Rectal smooth muscle tissue (tissue), 1 donor: ENCODE results near the gene SMCO4.

Experiments used
- H3K27ac ChIP-seq: one replicate; pipeline ENCODE4 v1.7.0; 2013; ENCODE audit warnings: low read depth, low read length, inconsistent platforms
- H3K27me3 ChIP-seq: one replicate; pipeline ENCODE4 v1.7.0; 2013; ENCODE audit warnings: low read length; ENCODE audit not compliant: control insufficient read depth, insufficient read depth
- H3K36me3 ChIP-seq: one replicate; pipeline ENCODE4 v1.7.0; 2013; ENCODE audit warnings: low read length; ENCODE audit not compliant: control insufficient read depth, insufficient read depth
- H3K4me1 ChIP-seq: one replicate; pipeline ENCODE4 v1.7.0; 2013; ENCODE audit warnings: low read length; ENCODE audit not compliant: control insufficient read depth, insufficient read depth
- H3K4me3 ChIP-seq: one replicate; pipeline ENCODE4 v1.7.0; 2013; ENCODE audit warnings: low read length
- H3K9ac ChIP-seq: one replicate; pipeline ENCODE4 v1.7.0; 2013; ENCODE audit warnings: low read length

SMCO4 gene

DNA sequence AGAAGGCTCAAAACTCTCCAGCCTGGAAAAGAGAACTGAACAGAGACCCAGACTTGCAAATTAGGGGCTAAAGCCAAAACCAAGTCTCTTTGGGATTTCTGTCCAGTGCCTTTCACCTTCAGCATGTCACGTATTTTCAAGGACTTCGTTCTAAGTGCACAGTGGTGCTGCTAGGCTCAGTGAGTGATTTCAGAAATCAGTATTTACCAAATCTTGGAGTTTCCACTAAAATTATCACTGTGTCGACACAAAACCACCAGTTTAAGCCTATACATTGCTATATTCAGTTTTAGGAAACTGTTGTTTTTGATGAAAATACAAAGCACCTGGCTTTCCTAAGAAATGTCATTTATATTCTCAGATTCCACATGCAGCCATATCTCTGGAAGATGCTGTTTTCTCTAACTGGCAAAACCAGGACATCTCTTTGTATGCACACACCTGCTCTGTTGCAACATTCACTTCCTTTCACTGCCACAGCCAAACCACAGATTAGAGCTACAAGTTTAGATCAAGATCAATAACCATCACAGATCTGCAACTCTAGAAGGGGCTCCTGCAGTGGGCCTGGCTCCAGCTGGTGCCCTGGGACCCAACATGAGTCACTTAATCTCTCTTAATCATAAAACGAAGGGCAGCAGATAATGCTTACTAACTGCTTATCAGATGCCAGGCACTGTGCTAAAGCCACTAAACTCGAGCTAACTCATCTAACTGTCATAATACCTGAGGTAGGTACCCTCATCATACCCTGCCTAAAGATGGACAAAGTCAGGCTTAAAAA is 22.3 kb downstream of the SMCO4 start:
- H3K4me1 ChIP-seq, result no peaks in the 10 kb centered on the region

GRCh38 chr11:93519179-93519578 is 24.0 kb downstream of the SMCO4 start:
- H3K27me3 ChIP-seq, result no peaks in the 10 kb centered on the region
- H3K4me3 ChIP-seq, result no peak overlapping the region
- H3K27ac ChIP-seq, result no peak overlapping the region
- no peaks in the 10 kb centered on the region for H3K4me1 ChIP-seq
- H3K36me3 ChIP-seq, result no peaks in the 10 kb centered on the region
- no peak overlapping the region for H3K9ac ChIP-seq

More for the DNA sequence above, 22.3 kb downstream of the SMCO4 start:
- Histone ChIP-seq H3K27me3 (no peaks in the 10 kb centered on the region), H3K27ac (no peak overlapping the region), H3K36me3 (no peaks in the 10 kb centered on the region), H3K4me3 (no peak overlapping the region), H3K9ac (no peak overlapping the region)

DNA sequence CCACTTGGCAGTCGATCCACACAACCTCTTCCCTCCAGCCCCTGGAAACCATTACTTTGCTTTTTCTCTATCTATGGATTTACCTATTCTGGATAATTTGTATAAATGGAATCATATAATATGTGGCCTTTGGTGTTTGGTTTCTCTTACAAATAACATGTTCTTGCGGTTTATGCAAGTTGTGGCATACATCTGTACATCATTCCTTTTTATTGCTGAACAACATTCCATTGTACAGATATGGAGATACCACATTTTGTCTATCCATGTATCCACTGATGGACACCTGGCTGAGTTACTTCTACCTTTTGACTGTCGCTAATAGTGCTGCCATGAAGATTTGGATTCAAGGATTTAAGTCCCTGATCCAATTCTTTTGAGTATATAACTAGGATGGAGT is 25.1 kb downstream of the SMCO4 start:
- no peaks in the 10 kb centered on the region for H3K4me1 ChIP-seq
- H3K4me3 ChIP-seq, result no peak overlapping the region
- no peaks in the 10 kb centered on the region for H3K36me3 ChIP-seq

DNA sequence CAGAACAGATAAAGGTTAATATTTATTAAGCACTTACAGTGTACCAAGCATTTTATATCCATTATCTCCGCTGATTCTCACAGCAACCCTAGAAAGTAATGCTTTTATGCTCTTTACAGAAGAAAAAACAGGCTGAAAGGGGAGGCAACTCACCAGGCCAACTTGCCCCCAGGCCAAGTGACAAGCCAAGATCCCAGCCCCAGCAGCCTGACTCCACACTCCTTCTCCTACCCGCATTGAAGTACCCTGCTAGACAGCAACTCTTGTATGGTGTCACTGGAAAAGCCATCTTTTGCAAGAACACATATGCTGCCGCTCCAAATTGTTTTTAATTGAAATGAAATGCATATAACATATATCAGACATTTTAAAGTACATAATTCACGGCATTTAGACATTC is 25.6 kb downstream of the SMCO4 start:
- H3K4me1 ChIP-seq, result no peaks in the 10 kb centered on the region
- no peaks in the 10 kb centered on the region for H3K36me3 ChIP-seq
- H3K4me3 ChIP-seq, result no peak overlapping the region
- no peak overlapping the region for H3K9ac ChIP-seq
- H3K27me3 ChIP-seq, result no peaks in the 10 kb centered on the region
- no peak overlapping the region for H3K27ac ChIP-seq

More for the DNA sequence above, 25.1 kb downstream of the SMCO4 start:
- no peak overlapping the region for H3K9ac ChIP-seq
- H3K27ac ChIP-seq, result no peak overlapping the region
- no peaks in the 10 kb centered on the region for H3K27me3 ChIP-seq

DNA sequence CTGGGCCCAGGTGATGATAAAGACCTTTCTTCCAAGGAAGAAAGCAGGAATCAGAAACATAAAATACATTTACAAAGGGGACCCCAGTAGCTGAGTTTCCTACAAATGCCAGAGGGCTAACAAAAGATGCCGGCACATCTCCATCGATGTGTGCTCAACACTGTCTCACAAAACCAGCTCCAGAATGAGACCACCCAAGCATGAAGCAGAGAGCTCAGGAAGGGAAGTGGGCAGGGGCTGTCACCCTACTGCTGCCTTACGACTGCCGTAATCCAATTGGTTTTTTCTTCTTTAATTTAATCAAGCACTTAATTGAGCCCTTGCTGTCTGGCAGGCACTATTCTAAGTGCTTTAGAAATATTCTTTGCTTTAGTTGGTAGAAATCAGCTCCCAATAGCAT is 26.1 kb downstream of the SMCO4 start:
- Histone ChIP-seq H3K9ac (no peak overlapping the region), H3K27ac (no peak overlapping the region), H3K4me3 (no peak overlapping the region), H3K4me1 (no peaks in the 10 kb centered on the region), H3K36me3 (no peaks in the 10 kb centered on the region), H3K27me3 (no peaks in the 10 kb centered on the region)

GRCh38 chr11:93515441-93516025 is 27.7 kb downstream of the SMCO4 start:
- Histone ChIP-seq H3K27me3 (no peaks in the 10 kb centered on the region), H3K27ac (no peak overlapping the region), H3K9ac (no peak overlapping the region), H3K4me1 (no peaks in the 10 kb centered on the region), H3K4me3 (no peak overlapping the region), H3K36me3 (no peaks in the 10 kb centered on the region)

DNA sequence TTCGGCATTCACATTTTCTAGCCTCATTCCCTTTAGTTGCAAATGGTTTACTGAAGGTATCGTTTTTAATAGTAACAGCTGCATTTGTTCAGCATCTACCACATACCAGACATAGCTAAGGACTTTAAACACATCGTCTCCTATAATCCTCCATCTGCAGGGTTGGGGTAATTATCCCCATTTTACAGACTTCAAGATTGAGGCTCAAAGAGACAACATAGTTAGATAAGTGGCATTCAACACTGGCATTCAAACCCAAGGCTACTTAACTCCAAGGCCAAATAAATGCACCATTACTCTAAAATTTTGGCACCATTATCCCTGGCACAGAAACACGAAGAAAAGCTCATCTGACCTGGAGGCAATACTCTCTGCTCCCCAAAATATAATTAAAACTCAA is 28.5 kb downstream of the SMCO4 start:
- Histone ChIP-seq H3K4me1 (no peaks in the 10 kb centered on the region), H3K36me3 (no peaks in the 10 kb centered on the region), H3K27ac (no peak overlapping the region), H3K4me3 (no peak overlapping the region), H3K9ac (no peak overlapping the region), H3K27me3 (no peaks in the 10 kb centered on the region)

DNA sequence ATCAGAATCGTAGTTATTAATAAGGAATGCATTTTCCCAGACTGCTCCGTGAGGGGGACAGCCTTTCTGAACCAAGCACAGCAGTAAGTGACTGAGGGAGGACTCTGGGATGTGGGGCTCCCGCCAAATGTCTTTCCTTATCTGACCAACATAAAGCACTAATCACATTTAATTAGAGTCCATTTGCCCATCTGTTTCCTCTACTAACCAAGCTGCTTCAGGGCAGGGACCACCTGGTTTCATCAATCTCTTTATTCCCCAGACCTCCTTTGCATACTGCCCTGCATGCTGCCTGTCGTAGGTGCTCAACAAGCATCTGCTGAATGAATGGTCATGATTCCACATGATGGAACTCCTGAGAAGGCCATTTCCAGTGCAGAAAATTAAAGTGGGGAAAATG is 29.4 kb downstream of the SMCO4 start:
- Histone ChIP-seq H3K36me3 (no peaks in the 10 kb centered on the region), H3K9ac (no peak overlapping the region), H3K4me3 (no peak overlapping the region), H3K4me1 (no peaks in the 10 kb centered on the region), H3K27me3 (no peaks in the 10 kb centered on the region), H3K27ac (no peak overlapping the region)

DNA sequence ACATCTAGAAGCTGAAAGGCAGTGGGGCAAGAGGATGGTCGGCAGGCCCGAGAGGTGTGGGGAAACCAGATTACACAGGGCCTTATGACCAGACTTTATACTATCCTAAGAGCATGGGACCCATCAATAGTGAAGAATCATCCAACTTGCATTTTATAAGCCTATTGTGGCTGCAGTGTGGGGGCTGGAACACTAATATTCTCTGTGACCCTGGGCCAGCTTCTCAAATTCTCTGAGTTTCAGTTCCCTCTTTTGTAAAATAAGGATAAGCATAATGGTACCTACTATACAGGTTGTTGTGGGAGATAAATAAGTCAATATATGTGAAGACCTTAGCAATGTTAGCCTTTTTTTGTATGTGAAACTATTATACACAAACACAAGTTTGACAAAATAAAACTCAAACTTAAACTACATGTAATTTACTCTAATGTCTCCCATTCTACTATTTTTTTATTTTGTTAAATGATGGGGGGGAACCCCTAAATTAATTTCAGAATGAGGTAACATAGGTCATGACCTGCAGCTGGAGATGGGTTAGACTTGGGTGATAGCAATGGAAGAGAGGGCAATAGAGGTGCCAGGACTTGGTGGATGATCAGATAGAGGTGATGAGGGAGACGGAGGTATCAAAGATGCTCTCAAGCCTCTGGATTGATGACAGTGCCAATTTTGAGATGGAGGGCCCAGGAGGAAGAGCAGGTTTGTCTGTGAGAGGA is 30.1 kb downstream of the SMCO4 start:
- no peaks in the 10 kb centered on the region for H3K4me1 ChIP-seq
- H3K4me3 ChIP-seq, result no peak overlapping the region
- no peaks in the 10 kb centered on the region for H3K36me3 ChIP-seq
- no peaks in the 10 kb centered on the region for H3K27me3 ChIP-seq
- H3K27ac ChIP-seq, result no peak overlapping the region
- H3K9ac ChIP-seq, result no peak overlapping the region

DNA sequence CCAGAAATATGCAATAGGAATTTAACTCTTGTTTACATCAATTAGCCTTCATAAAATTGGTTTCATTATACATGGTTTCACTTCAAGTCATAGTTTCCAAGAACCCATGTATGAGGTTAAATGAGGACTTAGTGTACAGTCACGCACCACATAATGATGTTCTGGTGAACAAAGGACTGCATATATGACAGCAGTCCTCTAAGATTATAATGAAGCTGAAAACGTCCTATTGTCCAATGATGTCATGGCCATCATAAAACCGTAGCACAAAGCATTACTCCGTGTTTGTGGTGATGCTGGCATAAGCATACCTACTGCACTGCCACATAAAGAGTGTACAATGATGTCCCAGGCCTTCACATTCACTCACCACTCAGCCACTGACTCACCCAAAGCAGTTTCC is 31.1 kb downstream of the SMCO4 start:
- Histone ChIP-seq H3K4me1 (no peaks in the 10 kb centered on the region), H3K27me3 (no peaks in the 10 kb centered on the region), H3K36me3 (no peaks in the 10 kb centered on the region), H3K9ac (no peak overlapping the region), H3K27ac (no peak overlapping the region), H3K4me3 (no peak overlapping the region)

DNA sequence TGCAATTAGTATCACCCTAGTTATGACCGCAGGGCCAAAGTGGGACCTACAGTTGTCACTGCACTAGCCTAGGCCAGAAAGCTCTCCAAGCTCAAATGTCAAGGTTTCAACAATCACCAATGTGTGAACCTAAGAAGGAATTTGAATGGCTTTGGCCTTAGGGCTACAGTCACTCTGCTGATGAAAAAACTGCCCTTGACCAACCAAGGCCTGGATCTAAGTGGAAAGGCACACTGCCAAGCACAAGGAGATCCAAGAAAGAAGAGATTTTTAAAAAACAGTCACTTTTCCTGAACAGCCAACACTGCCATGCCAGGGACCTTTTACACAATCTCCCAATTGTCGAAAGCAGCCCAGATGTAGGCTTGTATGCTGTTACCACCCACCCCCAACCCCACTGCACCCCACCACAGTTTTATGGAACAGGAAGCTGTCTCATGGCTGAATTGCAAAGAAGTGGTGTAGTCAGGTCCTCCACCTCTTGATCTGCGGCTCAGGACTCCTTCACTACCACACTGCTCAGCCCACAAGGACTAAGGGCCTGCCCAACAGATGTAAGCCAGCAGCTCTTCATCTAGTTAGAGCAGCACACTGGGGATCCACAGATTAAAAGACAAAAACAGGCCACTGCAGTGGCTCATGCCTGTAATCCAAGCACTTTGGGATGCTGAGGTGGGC is 32.9 kb downstream of the SMCO4 start:
- Histone ChIP-seq H3K4me3 (no peak overlapping the region), H3K27ac (no peak overlapping the region), H3K9ac (no peak overlapping the region), H3K36me3 (no peaks in the 10 kb centered on the region), H3K4me1 (no peaks in the 10 kb centered on the region), H3K27me3 (no peaks in the 10 kb centered on the region)

DNA sequence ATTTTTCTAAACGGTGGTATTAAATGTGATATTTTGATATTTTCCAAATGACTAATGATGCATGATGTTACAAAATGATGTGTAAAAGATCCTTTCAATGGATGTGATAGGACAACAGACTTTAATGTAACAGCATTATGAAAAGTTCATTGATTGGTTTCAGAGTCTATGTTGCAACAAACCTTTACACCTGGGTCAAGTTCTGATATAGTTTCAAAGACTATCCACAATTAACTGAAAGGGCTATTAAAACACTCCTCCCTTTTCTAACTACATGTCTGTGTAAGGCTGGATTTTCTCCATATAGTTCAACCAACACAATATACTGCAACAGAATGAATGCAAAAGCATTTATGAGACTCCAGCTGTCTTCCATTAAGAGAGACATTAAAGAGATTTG is 35.7 kb downstream of the SMCO4 start:
- no peak overlapping the region for H3K27ac ChIP-seq
- H3K4me1 ChIP-seq, result no peaks in the 10 kb centered on the region
- no peak overlapping the region for H3K9ac ChIP-seq
- H3K27me3 ChIP-seq, result no peaks in the 10 kb centered on the region
- H3K4me3 ChIP-seq, result no peak overlapping the region
- H3K36me3 ChIP-seq, result no peaks in the 10 kb centered on the region
